GM21526 (cell line): ENCODE measurements around the gene GPS1.
A peak's percentile ranks its signal among the peaks of the same experiment; 100 is the strongest.

Experiments
- ATAC-seq: cut with Tn5 transposase; IDR thresholded peaks from one replicate; pipeline ENCODE4 v1.9.1; 2021; ENCODE audit warnings: moderate library complexity; ENCODE audit not compliant: unreplicated experiment, low FRiP score

The GPS1 gene

DNA sequence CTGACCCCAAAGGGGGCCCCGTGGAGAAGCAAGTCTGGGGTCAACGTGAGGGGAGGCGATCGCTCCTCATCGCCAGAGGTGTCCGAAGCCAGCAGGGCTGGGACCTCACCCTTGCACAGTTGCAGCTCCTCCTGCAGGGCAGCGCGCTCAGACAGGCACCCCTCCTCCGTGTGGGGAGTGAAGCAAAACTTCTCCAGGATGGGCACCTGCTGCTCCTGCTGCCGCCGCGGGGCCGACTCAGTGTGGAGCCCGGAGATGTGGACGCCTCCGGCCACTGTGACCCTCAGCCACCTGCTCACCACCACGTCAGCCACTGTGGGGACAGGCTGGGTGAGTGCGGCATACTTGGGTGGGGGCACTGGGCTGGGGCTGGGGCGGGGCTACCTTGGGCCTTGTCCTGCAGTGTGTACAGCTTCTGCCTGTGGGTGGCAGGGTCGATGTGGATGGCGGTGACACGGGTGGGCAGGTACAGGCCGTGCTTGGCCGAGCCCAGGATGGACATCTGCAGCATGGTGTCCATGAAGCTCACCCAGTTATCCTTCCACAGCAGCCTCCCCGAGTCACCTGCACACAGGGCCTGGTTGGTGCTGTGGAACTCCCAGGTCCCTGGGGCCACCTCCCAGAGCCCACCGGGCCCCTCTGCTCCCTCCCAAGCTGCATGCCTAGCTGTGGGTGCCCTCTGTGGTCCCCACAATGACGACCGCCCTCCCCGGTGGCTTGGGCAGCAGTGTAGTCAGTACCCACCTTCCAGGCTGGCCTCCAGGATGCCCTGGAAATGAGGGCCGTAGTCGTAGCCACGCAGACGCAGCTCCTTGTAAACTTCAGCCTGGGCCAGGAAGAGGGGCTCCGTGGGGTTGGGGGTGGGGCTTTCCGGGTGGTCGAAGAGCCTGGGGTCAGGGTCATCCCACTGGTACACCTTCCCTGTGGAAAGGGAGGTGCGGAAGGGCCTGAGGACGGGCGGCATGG, 35.5 kb downstream of the GPS1 start:
- no peak for ATAC-seq

DNA sequence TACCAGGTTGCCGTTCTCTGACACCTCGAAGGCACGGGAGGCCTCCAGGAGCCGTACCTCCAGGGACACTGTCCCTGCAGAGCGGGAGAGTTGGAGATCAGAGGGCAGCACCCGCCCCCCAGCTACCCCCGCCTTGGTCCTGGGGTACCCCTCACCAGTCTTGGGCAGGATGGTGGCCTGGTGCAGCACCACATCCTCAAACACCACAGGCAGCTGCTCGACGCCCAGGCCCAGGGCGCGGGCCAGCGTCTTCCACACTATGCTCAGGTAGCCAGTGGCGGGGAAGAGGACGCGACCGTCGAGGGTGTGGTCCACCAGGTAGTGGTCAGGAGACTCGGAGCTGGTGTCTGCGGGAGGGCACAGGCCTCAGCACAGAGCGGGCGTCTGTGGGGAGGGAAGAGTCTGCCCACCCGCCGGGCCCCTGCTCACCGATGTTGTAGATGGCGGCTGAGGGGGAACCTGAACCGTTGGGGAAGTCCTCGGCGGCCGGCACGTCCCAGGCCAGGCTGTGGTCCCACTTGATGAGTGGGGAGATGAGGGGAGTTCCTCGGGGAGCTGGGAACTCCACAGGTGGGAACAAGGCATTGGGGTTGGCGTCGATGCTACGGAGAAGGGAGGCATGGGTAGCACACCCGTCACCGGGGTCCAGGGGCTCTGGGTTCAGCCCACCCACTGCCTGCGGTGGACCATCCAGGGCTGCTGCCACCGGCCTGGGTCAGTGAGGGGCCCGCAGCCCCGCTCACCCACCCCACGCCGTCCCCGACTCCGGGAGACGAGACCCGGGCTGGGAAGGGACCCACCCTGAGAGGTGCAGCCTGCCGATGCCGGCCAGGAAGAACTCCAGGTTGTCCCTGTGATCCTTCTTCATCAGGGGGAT, 36.5 kb downstream of the GPS1 start:
- no peak for ATAC-seq

DNA sequence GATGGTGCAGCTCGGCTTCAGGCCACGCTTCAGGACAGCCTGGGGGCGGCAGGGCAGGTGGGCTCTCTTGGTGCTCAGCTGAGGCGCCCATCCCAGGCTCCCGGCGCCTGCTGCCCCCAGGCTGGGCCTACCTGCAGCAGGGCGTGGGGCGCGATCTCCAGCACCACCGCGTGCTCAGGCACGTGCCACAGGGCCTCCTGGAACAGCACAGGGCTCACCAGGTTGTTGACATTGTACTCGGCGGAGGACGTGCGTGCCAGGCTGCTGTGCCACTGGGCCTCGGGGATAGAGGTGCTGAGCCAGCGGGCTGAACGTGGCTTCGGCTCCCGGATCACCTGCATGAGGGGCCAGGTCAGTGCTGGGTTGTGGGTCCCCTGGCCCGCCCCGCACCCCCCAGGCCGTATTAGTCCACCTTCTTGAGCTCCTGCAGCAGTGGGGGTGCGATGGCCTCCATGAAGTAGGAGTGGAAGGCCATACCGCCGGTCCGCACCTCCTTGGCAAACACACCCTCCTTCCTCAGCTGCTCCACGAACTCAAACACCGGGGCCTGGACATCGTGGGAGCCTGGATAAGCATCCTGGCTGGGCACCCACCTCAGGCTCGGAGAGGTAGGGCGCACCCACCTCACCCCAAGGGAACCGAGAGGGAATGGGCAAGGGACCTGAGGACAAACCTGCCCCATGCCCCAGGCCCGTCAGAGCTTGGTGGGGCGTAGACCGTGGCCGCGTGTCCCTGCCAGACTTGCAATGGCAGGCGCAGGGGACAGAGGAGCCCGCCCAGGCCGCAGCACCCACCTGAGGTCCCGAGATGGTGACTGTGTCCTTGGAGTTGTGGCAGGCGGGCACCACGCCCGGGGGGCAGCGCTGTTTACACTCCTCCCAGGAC, 37.4 kb downstream of the GPS1 start:
- ATAC-seq = no peak

DNA sequence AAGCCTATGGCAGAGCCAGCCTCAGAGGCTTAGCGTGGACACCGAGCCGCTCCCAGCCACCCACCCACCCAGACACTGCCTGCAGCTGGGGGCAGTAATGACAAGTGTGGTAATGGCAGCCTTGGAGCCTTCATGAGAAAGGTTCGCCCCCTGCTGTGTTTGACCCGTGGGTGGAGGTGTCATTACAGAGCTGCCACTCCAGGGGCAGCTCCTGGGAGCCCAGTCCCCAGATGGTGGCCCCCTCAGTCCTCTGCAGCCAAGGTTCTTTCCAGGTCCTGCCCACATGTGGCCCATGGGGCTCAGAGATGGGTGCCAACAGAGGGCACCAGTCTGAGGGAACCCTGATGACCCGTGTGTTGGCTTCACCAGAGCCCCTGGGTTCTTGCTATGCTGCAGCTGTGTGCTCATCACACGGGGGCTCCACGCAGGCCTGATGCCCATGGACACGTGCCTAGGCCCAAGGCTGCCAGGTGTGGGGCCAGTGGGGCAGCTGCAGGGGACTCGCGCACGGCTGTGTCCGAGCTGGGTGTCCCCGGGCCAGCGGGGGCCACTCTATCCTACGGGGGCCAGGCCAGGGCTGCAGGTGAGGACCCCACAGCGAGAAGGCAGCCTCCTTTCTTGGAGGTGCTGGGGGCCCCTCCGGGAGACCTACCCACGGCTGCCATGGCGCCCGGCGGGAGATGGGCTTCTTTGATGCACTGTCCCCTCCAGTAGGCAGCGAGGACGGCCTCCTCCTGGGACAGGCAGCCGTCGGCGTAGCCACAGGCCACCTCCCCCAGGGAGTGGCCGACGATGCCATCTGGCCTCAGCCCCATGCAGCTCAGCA, 38.2 kb downstream of the GPS1 start:
- ATAC-seq = no peak

DNA sequence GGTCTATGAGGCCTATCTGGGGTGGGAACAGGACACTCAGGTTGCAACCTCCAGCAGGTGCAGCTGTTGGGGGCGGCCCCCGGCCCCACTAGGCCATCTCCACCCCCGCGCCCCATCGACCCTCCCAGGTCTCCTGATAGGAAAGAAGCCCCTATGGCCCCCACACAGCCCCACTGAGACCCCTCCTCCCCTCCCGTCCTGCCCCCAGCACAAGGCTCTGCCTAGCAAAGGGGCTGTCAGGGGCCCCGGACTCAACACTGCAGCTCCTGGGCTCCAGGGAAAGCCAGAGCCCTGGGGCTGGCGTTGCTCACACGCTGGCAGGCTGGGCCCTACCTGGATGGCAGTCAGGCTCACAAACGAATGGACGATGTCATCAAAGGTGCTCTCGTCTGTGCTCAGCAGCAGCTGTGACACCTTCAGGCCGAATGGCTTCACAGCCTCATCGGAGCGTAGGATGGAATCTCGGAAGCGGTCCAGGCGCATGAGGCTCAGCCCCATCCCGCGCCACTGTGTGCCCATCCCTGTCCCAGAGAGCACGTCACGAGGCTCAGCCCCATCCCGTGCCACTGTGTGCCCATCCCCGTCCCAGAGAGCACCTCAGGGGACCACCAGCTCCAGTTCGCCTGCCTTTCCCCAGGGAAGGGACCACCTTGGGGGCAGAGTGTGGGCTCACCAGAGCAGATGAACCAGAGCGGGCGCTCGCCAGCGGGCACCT, 39.0 kb downstream of the GPS1 start:
- no peak for ATAC-seq

DNA sequence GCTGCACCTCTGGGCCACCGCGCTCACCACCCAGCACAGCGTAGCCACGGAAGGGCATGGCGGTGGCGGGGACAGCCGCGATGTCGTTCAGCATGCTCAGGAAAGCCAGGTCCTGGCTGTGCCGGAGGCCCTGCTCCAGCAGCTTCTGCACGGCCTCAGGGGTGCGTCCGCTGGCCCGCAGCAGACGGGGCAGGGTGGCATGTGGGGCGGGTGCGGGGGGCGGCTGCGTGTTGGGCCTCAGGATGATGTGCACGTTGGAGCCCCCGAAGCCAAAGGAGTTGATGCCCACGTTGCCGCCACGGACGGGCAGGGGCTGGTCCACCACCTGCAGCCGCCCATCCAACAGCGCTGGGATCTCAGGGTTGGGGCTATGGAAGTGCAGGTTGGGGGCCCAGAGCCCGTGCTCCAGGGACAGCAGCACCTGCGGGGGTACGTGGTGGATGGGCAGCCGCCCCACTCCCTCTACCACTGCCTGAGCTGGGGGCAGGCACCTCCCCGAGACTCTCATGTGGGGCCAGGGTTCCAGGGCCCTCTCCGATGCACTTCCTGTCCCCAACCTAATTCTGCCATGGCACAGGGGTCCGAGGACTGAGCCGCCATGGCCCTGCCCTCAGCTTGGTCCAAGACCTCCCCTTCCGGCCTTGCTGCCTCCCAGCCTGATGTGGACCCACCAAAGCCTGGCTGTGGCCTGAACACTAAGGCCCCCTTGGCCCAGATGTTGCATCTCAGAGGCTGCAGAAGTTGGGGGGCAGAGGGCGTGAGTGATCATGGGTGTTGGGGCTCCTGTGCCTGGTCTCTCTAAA, 39.8 kb downstream of the GPS1 start:
- ATAC-seq = no peak

DNA sequence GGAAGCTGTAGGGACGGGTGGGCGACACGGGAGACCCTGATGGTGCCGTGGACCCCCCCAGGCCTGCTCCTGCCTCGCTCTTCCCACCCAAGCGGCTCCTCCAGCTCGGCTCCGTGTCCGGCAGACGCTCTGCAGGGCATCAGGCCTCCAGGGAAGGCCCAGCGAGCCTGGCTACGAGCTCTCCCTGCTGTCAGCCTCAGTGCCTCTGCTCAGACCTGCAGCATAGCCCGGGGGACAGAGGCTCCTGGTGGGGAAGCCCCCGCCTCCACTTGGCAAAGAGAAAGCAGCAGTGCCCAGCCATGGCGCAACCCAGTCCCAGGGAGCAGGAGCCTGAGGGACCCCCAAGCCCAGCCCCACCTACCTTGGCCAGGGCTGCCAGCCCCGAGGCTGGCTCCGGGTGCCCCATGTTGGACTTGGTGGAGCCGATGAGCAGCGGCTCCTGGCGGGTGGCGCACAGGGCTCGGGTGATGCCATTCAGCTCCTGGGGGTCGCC, 40.4 kb downstream of the GPS1 start:
- no peak for ATAC-seq

DNA sequence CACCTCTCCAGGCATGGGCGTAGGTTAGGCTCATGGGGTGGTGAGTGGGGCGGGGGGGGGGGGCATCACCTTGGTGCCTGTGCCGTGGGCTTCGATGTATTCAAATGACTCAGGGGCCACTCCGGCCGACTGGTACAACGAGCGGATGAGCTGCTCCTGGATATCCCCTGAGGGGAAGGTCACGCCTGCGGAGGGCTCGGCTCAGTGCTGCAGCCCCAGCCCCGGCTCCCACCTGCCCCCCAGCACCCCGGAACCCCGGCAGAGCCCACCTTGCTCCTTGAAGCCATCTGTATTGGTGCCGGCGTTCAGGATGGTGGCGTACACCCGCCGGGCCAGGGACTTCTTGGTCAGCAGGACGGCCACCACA, 40.9 kb downstream of the GPS1 start:
- no peak for ATAC-seq

DNA sequence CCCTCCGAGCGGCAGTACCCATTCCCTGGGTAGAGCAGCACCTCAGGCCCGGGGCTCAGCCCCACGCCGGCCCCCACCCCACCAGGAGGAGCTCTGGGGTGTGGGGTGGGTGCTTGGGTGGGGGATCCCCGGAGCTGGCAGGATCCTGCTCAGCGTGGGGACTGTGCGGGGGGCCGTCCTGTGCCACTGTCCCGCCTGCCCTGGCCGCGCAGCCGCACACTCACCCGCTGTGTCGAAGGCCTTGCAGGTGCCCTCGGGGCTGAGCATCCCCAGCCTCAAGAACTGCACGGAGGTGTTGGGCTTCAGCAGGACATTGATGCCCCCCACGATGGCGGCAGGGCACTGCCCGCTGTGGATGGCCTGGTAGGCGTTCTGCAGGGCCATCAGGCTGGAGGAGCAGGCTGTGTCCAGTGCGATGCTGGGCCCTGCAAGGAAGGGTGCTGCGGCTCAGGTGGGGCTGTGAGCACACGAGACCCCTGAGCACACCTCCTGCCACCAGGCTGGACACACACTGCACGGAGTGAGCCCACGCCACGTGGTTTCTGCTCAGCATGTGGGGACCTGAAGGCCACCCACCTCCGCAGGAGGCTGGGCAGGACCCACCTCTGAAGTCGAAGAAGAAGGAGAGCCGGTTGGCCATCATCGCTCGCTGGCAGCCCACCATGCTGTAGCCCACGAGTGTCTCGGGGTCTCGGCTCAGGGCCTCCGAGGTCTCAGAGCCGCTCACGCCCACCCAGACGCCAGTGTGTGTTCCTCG, 41.5 kb downstream of the GPS1 start:
- no peak for ATAC-seq

DNA sequence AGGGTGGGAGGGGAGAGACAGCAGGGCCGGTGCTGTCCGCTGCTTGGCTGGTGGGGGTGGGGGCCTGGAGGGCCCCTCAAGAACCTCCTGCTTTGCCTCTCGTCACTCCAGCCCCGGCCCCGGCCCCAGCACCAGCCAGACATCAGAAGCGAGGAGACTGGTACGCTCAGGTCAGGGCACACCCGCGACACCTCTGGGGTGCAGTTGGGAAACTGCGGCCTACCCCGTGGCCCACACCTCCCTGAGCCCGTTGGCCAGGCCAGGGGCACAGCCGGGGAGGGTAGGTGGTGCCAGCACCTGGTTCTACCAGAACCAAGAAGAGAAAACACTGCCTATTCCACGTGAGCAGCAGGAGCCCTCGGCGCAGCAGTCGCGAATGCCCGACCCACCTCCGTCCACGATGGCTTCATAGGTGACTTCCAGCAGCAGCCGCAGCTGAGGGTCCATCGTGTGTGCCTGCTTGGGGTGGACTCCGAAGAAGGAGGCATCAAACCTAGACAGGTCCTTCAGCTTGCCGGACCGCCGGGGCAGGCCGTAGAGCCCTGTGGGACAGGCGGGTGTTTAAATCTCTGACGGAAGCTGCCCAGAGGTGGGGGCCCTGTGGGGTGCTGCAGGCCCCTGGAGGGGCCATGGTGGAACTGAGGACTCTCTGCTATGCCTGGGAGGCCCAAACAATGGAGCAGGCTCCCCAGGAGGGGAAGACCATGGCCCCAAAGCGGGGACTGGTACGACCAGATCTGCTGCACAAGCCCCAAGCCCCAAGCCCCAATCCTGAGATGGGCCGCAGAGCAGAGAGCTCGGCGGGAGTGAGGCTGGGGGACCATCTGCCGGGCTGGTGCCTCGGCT, 43.5 kb downstream of the GPS1 start:
- no peak for ATAC-seq

DNA sequence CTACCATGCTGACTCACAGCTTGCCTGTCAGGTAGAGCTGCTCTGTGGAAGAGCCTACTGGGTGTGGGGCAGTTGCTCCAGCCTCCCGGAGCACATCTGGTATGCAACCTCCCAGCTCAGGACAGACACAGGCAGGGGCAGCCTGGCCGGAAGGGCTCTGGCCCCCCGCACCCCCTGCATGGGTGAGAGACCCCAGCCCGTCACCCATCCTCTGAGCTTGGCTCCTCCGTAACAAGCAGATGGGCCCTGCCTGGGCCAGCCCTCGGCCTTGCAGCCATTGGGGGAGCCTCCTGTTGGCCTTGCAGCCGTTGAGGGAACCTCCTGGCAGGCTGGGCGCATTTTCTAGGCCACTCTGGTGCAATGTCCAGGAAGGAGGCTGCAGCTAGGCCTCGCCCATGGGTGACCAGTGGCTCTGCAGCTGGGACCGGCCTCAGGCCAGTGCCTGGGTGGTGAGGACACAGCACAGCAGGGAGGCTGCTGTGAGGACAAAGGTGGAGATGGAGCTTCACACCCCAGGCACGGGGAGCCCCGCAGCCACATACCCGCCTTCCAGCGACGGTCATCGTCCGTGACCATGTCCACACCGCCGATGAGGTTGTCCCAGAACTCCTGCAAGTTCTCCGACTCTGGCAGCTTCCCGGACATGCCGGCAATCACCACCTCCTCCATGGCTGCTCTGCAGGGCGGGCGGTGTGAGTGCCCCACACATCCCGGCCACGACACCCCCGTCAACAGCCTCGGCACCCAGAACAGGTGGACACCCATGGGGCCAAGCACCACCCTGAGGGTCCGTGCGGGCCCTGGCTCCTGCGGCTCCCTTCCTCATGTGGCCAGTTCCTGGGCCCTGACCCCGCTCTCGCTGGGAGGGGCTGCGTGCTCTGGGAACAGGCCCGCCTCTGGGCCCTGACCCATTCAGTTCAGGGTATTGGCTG, 44.3 kb downstream of the GPS1 start:
- no peak for ATAC-seq

DNA sequence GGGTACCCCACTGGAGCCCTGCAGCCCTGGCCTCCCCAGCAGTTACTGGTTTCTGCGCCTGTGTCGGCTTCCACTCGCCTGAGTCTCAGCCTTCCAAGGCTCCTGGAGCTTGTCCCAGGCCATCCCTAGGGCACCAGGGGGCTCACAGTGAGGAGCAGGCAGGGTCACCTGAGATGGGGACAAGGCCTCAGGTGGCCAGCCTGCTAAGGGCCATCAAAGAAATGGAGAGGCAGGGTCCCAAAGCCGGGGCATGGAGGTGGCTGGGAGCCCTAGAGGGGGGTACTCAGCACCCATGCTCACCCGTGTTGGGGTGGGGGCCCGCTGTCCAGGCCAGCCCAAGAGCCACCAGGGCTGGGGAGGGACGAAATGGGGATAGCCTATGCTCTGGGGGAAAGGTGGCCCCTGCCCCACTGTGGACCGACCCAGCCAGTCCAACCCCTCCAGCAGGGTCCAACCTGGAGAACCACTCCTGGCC, 45.0 kb downstream of the GPS1 start:
- no peak for ATAC-seq

DNA sequence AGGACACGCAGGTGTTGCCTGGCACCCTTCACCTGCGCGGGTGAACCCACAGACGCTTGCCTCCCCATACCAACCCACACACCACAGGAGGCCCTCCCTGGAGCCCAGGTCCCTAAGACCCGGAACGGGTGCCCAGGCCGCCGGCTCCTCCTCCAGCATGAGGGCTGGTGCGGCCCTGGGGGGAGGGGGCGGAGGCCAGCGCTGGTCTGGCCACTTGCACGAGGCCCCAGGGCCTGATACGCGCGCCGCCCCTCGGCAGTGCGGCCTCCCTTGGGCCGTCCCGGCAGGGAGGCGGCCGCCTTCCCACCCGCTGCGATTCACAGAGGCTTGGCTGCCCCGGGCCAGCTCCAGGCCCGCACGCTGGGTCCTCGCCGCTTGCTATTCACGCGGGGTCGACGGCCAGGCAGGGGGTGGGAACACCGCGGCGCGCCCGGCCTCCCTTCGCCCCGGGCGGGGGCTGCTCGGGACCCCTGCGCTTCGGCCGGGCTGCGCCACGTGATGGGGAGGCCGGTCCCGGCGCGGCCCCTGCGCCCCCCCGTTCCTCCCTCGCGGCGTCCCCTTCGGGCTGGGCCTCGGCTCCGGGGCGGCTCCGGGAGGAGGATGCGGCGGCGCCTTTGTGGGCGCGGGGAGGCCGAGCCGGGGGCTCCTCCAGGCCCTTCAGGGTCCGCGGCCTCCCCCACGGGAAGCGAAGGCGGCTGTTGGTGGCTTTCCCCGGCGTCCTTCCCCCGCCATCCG, 45.7 kb downstream of the GPS1 start:
- peak; percentile 2 for ATAC-seq

DNA sequence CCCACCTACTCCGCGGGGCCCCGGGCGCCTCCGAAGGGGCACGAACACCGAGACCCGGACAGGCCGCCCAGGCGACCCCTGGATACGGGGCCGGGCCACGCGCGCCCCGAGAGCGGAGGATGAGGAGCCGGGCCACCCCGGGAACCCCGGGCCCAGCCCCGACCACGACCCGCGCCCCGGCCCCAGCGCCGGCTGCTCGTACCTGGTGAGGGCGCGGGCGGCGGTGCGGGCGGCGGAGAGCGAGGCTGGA, 46.1 kb downstream of the GPS1 start:
- peak; percentile 15 for ATAC-seq
